Activated T-helper 1 cell treated with anti-CD3 and anti-CD28 coated beads, Interleukin-12 subunit alpha, Interleukin-12 subunit beta, Interleukin-2, Interleukin-4 antibody, amounts not matched to agents 30 ng/mL and 10 ng/mL and 1 ng/mL, durations not matched to agents 14 hours and 24 hours and 36 hours (primary cell): ENCODE data around the gene BIN1. TPM values are rescaled to one million over a fixed set of nuclear protein-coding genes. Genes with fewer than 3 reads are reported as not detected.

Experiments
- DNase-seq: peaks from one replicate; pipeline ENCODE4 v3.0.0; 2021; ENCODE audit warnings: low spot score
- H3K27ac Mint-ChIP-seq: one replicate; pipeline ENCODE4 v1.8.0; 2021; ENCODE audit warnings: mild to moderate bottlenecking, mixed read lengths
- H3K27me3 Mint-ChIP-seq: one replicate; pipeline ENCODE4 v1.8.0; 2022; ENCODE audit warnings: mild to moderate bottlenecking, moderate library complexity, mixed read lengths; ENCODE audit not compliant: insufficient read depth
- H3K36me3 Mint-ChIP-seq: one replicate; pipeline ENCODE4 v1.8.0; 2021; ENCODE audit warnings: low read depth, mixed read lengths
- H3K4me1 Mint-ChIP-seq: one replicate; pipeline ENCODE4 v1.8.0; 2021; ENCODE audit warnings: low read depth, mixed read lengths
- H3K4me3 Mint-ChIP-seq: one replicate; pipeline ENCODE4 v1.8.0; 2021; ENCODE audit warnings: mild to moderate bottlenecking, moderate library complexity, mixed read lengths
- H3K9me3 Mint-ChIP-seq: one replicate; pipeline ENCODE4 v1.8.0; 2021; ENCODE audit warnings: mixed read lengths
- intact Hi-C: fragments of 100-400 bp; cut with micrococcal nuclease; formaldehyde crosslinking; loops from one replicate; pipeline ENCODE4 v1.15.1; 2024
- total RNA-seq: library from RNA; stranded (reverse); gene quantifications from 2 replicates; pipeline ENCODE4 v1.2.3, GENCODE V29; 2022

The BIN1 gene
- total RNA-seq, 1 donor from 2014 or later, result 41.9 TPM

GRCh38 chr2:127069536-127069935 is 37.4 kb downstream of the BIN1 start:
- Mint-ChIP-seq H3K27ac (no peak overlapping the region), H3K36me3 (peaks cover 16% of the 10 kb centered on the region)

GRCh38 chr2:127069003-127069402 is 38.0 kb downstream of the BIN1 start:
- H3K27me3 Mint-ChIP-seq, result no peaks in the 10 kb centered on the region
- no peak for DNase-seq
- H3K36me3 Mint-ChIP-seq, result peaks cover 19% of the 10 kb centered on the region
- intact Hi-C loops, result no loop called here
- no peak overlapping the region for H3K4me3 Mint-ChIP-seq
- H3K27ac Mint-ChIP-seq, result no peak overlapping the region
- H3K9me3 Mint-ChIP-seq, result no peaks in the 10 kb centered on the region
- peaks cover 14% of the 10 kb centered on the region for H3K4me1 Mint-ChIP-seq

More at GRCh38 chr2:127069536-127069935, 37.4 kb downstream of the BIN1 start:
- H3K27me3 Mint-ChIP-seq, result no peaks in the 10 kb centered on the region
- H3K9me3 Mint-ChIP-seq, result no peaks in the 10 kb centered on the region
- intact Hi-C loops, result no loop called here
- H3K4me3 Mint-ChIP-seq, result no peak overlapping the region
- peaks cover 14% of the 10 kb centered on the region for H3K4me1 Mint-ChIP-seq
- no peak for DNase-seq

- no peak overlapping the region for H3K4me3 Mint-ChIP-seq
- H3K27me3 Mint-ChIP-seq, result no peaks in the 10 kb centered on the region
- no peaks in the 10 kb centered on the region for H3K9me3 Mint-ChIP-seq
- peaks cover 19% of the 10 kb centered on the region for H3K36me3 Mint-ChIP-seq
- H3K27ac Mint-ChIP-seq, result no peak overlapping the region
- DNase-seq, result no peak
- H3K4me1 Mint-ChIP-seq, result peaks cover 14% of the 10 kb centered on the region
- intact Hi-C loops, result loop anchor here (1.0 kb wide), 2 partner anchors 12 to 39 kb away; partner anchors contain the start of gene BIN1
Measured at GRCh38 chr2:127068351-127068741, 38.6 kb downstream of the BIN1 start.

GRCh38 chr2:127067620-127068350 is 39.2 kb downstream of the BIN1 start:
- Mint-ChIP-seq H3K36me3 (peaks cover 21% of the 10 kb centered on the region), H3K9me3 (no peaks in the 10 kb centered on the region), H3K27ac (no peak overlapping the region), H3K4me3 (no peak overlapping the region), H3K27me3 (no peaks in the 10 kb centered on the region), H3K4me1 (peaks cover 14% of the 10 kb centered on the region)
- intact Hi-C loops, result loop anchor here (1.0 kb wide), 2 partner anchors 13 to 40 kb away; partner anchors contain the start of gene BIN1
- peak; percentile 39 for DNase-seq

DNA sequence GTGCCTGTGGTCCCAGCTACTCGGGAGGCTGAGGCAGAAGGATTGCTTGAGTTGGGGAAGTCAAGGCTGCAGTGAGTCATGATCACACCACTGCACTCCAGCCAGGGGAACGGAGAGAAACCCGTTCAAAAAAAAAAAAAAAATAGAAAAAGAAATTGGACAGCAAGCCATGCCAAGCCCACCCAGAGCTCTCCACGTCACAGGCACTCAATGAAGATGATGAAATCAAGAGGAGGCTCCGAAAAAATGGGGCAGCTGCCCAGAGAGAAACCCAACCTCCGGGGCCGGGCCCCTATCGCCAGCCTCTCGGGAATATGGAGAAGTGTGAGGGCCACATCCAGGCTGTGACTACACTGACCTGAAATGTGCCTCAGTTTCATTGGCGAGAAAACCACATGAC is 40.0 kb downstream of the BIN1 start:
- Mint-ChIP-seq H3K27me3 (no peaks in the 10 kb centered on the region), H3K36me3 (peaks cover 23% of the 10 kb centered on the region), H3K9me3 (no peaks in the 10 kb centered on the region), H3K4me1 (peaks cover 14% of the 10 kb centered on the region), H3K27ac (no peak overlapping the region), H3K4me3 (no peak overlapping the region)
- DNase-seq, result no peak
- intact Hi-C loops, result no loop called here

DNA sequence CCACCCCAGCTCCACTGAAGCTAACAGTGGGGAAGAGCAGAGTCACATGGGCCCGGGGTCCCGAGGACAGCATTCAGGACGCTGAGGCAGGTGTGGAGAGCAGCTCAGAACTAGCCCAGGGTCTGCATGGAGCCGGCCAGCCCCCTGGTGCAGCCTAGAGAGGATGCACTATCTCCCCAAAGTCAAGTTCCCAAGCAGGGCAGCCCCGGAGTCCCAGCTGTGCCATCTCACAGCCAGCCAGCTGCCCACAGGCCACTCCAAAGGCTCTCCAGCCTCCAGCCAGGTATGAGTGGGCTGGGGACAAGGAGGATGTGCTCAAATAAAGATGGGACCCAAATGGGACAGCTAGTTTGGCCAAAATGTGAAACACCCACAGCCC is 41.0 kb downstream of the BIN1 start:
- H3K4me1 Mint-ChIP-seq, result peaks cover 14% of the 10 kb centered on the region
- no peak overlapping the region for H3K4me3 Mint-ChIP-seq
- H3K27ac Mint-ChIP-seq, result no peak overlapping the region
- intact Hi-C loops, result loop anchor here (2.0 kb wide), 1 partner anchor 407 kb away; no protein-coding TSS in a partner anchor
- peaks cover 20% of the 10 kb centered on the region for H3K36me3 Mint-ChIP-seq
- H3K27me3 Mint-ChIP-seq, result no peaks in the 10 kb centered on the region
- no peak for DNase-seq
- H3K9me3 Mint-ChIP-seq, result no peaks in the 10 kb centered on the region

- intact Hi-C loops, result loop anchor here (2.0 kb wide), 1 partner anchor 407 kb away; no protein-coding TSS in a partner anchor
- H3K9me3 Mint-ChIP-seq, result no peaks in the 10 kb centered on the region
- peaks cover 17% of the 10 kb centered on the region for H3K36me3 Mint-ChIP-seq
Measured at GRCh38 chr2:127065299-127065939, 41.5 kb downstream of the BIN1 start.

GRCh38 chr2:127064642-127065250 is 42.2 kb downstream of the BIN1 start:
- Mint-ChIP-seq H3K9me3 (no peaks in the 10 kb centered on the region), H3K4me1 (peaks cover 14% of the 10 kb centered on the region), H3K27me3 (no peaks in the 10 kb centered on the region), H3K4me3 (no peak overlapping the region), H3K27ac (peak overlapping the region; percentile 65), H3K36me3 (peaks cover 17% of the 10 kb centered on the region)
- intact Hi-C loops, result loop anchor here (1.0 to 2.0 kb wide), 3 partner anchors 17 to 406 kb away; partner anchors contain the start of gene BIN1
- DNase-seq, result peak; percentile 60

More at GRCh38 chr2:127065299-127065939, 41.5 kb downstream of the BIN1 start:
- Mint-ChIP-seq H3K4me1 (peaks cover 14% of the 10 kb centered on the region), H3K27me3 (no peaks in the 10 kb centered on the region), H3K4me3 (no peak overlapping the region), H3K27ac (no peak overlapping the region)
- DNase-seq, result no peak

DNA sequence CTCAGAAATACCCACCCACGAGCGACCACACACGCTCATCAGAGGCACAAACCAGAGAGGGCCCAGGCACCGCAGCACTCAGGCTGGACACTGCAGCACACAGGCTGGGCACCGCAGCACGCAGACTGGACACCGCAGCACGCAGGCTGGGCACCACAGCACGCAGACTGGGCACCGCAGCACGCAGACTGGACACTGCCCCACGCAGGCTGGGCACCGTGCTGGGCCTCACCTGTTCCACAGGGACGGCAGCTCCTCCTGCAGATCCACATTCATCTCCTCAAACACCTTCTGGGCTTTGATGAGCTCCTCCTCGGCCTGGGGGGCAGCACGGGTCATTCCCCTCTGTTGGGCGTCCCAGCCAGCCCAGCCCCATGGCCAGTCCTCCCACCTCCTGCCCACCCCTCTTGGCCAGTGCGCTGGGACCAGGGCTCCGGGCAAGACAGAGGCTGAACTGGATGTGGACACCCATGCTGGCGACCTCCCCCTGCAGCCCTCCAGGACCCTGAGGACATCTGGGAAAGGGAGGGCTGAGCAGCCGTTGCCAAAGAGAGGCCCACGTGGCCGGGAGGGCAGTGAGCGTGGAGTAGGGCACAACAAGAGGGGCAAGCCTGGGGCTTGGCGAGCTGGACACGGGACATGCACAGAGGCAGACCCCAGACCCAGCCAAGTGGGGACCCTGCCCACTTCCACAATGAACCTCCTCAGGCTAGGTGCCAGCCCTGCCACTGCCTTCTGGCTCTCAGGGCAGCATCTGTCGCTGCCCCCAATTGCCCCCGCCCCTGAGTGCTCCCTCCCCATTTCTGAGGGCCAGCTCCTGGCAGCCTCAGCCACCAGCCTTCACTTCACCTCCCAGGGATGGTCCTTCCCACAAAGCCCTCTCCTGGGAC is 43.0 kb downstream of the BIN1 start:
- intact Hi-C loops, result loop anchor here (1.0 to 2.0 kb wide), 3 partner anchors 17 to 405 kb away; partner anchors contain the start of gene BIN1
- H3K36me3 Mint-ChIP-seq, result peaks cover 13% of the 10 kb centered on the region
- DNase-seq, result no peak
- peak overlapping the region; percentile 29 for H3K27ac Mint-ChIP-seq
- no peak overlapping the region for H3K4me3 Mint-ChIP-seq
- H3K9me3 Mint-ChIP-seq, result no peaks in the 10 kb centered on the region
- peaks cover 14% of the 10 kb centered on the region for H3K4me1 Mint-ChIP-seq
- H3K27me3 Mint-ChIP-seq, result no peaks in the 10 kb centered on the region

GRCh38 chr2:127061375-127062273 is 45.3 kb downstream of the BIN1 start:
- Mint-ChIP-seq H3K36me3 (peaks cover 9% of the 10 kb centered on the region), H3K27me3 (no peaks in the 10 kb centered on the region), H3K4me1 (peaks cover 6% of the 10 kb centered on the region), H3K9me3 (no peaks in the 10 kb centered on the region), H3K27ac (no peak overlapping the region), H3K4me3 (no peak overlapping the region)
- intact Hi-C loops, result no loop called here
- no peak for DNase-seq

DNA sequence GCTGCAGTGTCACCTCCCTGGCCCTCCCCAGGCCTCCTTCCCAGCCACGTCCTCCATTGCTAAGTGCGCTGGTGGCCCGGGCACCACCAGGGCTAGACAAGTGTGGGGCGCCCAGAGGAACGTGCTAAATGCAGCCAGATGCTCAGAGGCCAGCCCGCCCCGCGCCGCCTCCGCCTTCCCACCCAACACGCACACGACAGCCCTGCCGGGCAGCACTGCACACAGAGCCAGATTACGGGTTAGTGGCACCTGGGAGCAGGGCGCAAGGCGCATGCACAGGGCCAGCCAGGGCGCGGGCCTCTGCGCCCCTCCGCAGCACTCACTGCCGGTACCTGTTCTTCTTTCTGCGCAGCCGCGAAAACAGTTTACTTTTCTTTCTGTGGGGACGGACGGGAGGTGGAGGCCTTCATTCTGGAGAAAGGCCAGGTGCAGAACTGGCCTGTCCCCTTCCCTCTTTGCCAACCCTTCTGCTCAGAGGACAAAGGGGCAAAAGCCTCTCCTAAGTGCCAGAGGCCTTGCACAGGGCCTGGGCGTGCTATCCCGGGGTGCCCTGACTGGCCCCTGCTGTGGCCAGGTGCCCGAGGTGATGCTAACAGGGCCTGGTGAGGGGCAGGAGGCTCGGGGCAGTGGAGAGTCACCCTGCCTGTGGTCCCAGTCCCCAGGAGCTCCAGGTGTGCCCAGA is 46.5 kb downstream of the BIN1 start:
- no peak for DNase-seq
- H3K4me1 Mint-ChIP-seq, result peaks cover 2% of the 10 kb centered on the region
- intact Hi-C loops, result no loop called here
- peaks cover 12% of the 10 kb centered on the region for H3K36me3 Mint-ChIP-seq
- H3K27me3 Mint-ChIP-seq, result no peaks in the 10 kb centered on the region
- no peak overlapping the region for H3K27ac Mint-ChIP-seq
- no peak overlapping the region for H3K4me3 Mint-ChIP-seq
- H3K9me3 Mint-ChIP-seq, result no peaks in the 10 kb centered on the region
